ENCODE results near the gene UBE2L3.

Gene UBE2L3

DNA sequence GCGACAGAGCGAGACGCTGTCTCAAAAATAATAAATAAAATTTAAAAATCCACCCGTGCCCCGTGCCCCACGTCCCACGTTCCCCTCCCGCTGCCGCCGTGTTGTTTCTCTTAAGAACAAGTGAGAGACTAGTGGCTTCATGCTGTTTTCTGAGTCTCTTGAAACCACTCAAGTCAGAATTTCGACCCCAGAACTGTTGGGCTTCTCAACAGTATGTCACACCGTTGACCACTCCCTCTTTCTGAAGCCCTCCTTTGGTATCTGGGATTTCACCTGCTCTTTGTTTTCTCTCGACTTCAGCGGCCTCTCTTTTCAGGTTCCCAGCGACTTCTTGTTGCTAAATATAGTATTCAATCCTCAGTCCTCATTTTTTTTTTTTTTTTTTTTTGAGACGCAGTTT, 99.3 kb downstream of the UBE2L3 start:
- no peak for TF ChIP-seq ZFX (IDR thresholded peaks at IDR 0.05; ENCODE audit: borderline replicate concordance)
- no peak for TF ChIP-seq CTCF (IDR thresholded peaks at IDR 0.05)

DNA sequence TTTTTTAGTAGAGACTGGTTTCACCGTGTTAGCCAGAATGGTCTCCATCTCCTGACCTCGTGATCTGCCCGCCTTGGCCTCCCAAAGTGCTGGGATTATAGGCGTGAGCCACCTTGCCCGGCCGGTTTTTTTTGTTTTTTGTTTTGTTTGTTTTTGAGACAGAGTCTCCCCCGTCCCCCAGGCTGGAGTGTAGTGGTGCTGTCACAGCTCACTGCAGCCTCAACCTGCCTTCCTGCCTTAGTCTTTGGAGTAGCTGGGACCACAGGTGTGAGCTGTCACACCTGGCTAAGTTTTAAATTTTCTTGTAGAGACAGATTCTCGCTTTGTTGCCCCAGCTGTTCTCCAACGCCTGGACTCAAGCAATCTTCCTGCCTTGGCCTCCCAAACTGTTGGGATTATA, 101.5 kb downstream of the UBE2L3 start:
- peak overlapping the region; percentile 61 for H3K27ac ChIP-seq
- TF ChIP-seq ZFX (IDR thresholded peaks at IDR 0.05; ENCODE audit: borderline replicate concordance) (no peak), CTCF (IDR thresholded peaks at IDR 0.05) (no peak)

More for the DNA sequence above, 99.3 kb downstream of the UBE2L3 start:
- peak overlapping the region; percentile 91 for H3K27ac ChIP-seq

DNA sequence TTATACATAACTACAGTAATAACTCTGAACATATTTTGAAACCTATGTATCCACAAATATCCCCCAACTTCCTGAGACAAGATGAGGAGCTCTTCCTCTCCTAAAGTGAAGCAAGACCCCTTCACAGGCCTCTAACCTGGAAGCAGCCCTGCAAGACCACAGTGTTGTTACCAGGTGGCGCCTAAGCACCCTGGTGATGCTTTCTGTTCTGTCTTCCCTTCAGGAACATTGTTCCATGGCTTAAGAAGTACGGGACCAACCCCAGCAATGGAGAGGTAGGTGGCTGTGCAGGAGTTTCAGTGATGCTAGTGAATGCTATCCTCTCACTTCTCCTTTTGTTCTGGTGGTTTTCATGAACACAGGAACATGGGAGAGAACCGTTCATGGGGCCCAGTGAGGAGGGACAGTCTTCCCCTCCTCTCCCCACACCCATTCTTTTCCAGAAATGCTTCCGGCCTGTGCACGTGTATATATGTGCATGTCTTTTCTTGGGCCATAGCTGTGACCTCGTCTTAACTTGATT, 104.7 kb downstream of the UBE2L3 start:
- TF ChIP-seq ZFX (IDR thresholded peaks at IDR 0.05; ENCODE audit: borderline replicate concordance) = no peak
- TF ChIP-seq CTCF (IDR thresholded peaks at IDR 0.05) = no peak
- no peak overlapping the region for H3K27ac ChIP-seq

All from 22Rv1 (cell line).